ENCODE results near the gene CACNG4. TPM values are rescaled to one million over a fixed set of nuclear protein-coding genes. Genes with fewer than 3 reads are reported as not detected.

Gene CACNG4
- total RNA-seq, 1 donor from 2014 or later: 0.34 TPM

DNA sequence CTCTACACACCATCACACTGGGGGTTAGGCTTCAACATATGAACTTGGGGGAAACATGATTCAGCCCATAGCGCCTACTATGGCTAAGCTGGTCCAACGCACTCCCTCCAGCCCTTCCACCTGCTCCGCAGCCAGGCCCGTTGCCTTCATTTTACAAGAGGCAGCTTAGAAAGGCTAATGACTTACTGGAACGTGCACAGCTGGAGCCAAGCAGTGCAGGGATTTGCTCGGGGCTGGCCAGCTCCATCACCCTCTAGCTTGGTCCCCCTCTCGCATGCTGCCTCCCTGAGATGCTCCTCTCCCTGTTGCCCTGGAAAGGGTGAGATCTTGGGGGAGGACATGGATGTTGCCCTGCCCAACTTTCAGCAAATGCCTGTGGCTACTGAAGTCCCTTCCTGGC is 77.0 kb downstream of the CACNG4 start:
- Mint-ChIP-seq H3K27me3 (ENCODE audit: insufficient read depth, low read depth) (peaks cover 9% of the 10 kb centered on the region), H3K4me3 (no peak overlapping the region), H3K4me1 (peaks cover 5% of the 10 kb centered on the region), H3K27ac (no peak overlapping the region), H3K9me3 (peaks cover 3% of the 10 kb centered on the region), H3K36me3 (no peaks in the 10 kb centered on the region)
- no peaks in the 10 kb centered on the region for H3K9me3 ChIP-seq (ENCODE audit: low read depth)
- H3K79me2 ChIP-seq (ENCODE audit: low read depth): no peaks in the 10 kb centered on the region
- no peaks in the 10 kb centered on the region for H3F3A ChIP-seq (ENCODE audit: low read depth)
- H3K4me3 ChIP-seq: no peak overlapping the region
- no peak overlapping the region for H3K27ac ChIP-seq
- H3K4me1 ChIP-seq: no peaks in the 10 kb centered on the region
- no peaks in the 10 kb centered on the region for H3K36me3 ChIP-seq
- TF ChIP-seq EZH2phosphoT487 (IDR thresholded peaks at IDR 0.05) (no peak), EZH2 (IDR thresholded peaks at IDR 0.05) (no peak)
- TF ChIP-seq, protein P1, sequence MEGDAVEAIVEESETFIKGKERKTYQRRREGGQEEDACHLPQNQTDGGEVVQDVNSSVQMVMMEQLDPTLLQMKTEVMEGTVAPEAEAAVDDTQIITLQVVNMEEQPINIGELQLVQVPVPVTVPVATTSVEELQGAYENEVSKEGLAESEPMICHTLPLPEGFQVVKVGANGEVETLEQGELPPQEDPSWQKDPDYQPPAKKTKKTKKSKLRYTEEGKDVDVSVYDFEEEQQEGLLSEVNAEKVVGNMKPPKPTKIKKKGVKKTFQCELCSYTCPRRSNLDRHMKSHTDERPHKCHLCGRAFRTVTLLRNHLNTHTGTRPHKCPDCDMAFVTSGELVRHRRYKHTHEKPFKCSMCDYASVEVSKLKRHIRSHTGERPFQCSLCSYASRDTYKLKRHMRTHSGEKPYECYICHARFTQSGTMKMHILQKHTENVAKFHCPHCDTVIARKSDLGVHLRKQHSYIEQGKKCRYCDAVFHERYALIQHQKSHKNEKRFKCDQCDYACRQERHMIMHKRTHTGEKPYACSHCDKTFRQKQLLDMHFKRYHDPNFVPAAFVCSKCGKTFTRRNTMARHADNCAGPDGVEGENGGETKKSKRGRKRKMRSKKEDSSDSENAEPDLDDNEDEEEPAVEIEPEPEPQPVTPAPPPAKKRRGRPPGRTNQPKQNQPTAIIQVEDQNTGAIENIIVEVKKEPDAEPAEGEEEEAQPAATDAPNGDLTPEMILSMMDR (IDR thresholded peaks at IDR 0.05): no peak
- no peak overlapping the region for H2AFZ ChIP-seq (replicated peaks)
- no peaks in the 10 kb centered on the region for H4K20me1 ChIP-seq (ENCODE audit: low read depth)
- no peaks in the 10 kb centered on the region for H3K27me3 ChIP-seq
- no peak overlapping the region for H3K4me2 ChIP-seq
- H3K9ac ChIP-seq: no peak overlapping the region
- peak; percentile 17 for DNase-seq (ENCODE audit: low spot score)

DNA sequence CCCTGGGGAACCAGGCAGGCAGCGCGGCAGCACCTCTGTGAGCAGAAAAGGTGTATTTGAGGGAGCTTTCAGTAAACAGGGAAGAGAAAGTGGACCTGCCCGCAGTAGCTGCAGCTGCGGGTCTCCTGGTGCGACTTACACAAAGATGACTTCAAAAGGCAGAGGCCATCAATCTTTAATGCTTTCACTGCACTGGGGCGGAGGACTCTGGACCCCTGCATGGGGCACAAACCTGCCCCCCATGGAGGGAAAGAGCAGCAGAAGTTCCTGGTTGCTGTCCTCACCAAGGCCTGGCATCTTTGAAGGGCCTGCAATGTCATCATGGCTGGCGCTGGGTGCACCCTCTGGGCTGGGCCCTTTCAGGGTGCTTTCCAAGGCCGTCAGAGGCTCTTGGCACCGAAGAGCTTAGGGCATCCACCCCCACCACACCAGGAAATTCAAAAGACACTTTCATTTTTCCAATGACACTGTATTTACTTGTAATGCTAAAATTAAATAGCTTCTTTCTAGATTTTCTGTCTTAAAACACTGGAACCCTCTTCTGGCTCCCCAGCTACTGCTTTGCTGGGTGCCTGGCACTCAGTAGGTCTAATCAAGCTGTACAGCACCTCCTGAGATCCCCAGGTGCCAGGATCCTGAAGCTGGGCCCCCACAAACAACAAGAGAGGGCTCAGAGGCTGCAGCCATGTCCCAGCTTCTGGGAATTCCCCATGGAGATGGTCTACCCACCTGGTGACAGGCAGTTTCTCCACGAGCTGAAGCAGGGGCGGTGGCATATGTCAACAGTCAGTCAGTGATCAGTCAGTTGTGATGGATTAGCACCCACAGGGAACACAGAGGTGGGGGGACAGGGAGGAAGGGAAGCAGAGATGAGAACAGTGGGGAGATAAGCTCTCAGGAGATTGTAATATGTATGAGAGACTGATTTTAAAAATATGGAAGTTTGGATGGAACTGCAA is 77.7 kb downstream of the CACNG4 start:
- H3K9me3 Mint-ChIP-seq: peaks cover 8% of the 10 kb centered on the region
- Histone ChIP-seq H3K4me1 (no peaks in the 10 kb centered on the region), H3F3A (ENCODE audit: low read depth) (no peaks in the 10 kb centered on the region), H3K27me3 (no peaks in the 10 kb centered on the region), H3K27ac (no peak overlapping the region), H3K4me3 (no peak overlapping the region), H3K9ac (no peak overlapping the region), H3K36me3 (no peaks in the 10 kb centered on the region), H3K79me2 (ENCODE audit: low read depth) (no peaks in the 10 kb centered on the region), H3K4me2 (no peak overlapping the region), H2AFZ (replicated peaks) (no peak overlapping the region), H3K9me3 (ENCODE audit: low read depth) (no peaks in the 10 kb centered on the region), H4K20me1 (ENCODE audit: low read depth) (no peaks in the 10 kb centered on the region)
- H3K27ac Mint-ChIP-seq: no peak overlapping the region
- DNase-seq (ENCODE audit: low spot score): no peak
- TF ChIP-seq, protein P1 (IDR thresholded peaks at IDR 0.05): no peak
- TF ChIP-seq EZH2phosphoT487 (IDR thresholded peaks at IDR 0.05): no peak
- no peak for TF ChIP-seq EZH2 (IDR thresholded peaks at IDR 0.05)
- peaks cover 5% of the 10 kb centered on the region for H3K4me1 Mint-ChIP-seq
- H3K27me3 Mint-ChIP-seq (ENCODE audit: insufficient read depth, low read depth): peaks cover 9% of the 10 kb centered on the region
- H3K4me3 Mint-ChIP-seq: no peak overlapping the region
- no peaks in the 10 kb centered on the region for H3K36me3 Mint-ChIP-seq

DNA sequence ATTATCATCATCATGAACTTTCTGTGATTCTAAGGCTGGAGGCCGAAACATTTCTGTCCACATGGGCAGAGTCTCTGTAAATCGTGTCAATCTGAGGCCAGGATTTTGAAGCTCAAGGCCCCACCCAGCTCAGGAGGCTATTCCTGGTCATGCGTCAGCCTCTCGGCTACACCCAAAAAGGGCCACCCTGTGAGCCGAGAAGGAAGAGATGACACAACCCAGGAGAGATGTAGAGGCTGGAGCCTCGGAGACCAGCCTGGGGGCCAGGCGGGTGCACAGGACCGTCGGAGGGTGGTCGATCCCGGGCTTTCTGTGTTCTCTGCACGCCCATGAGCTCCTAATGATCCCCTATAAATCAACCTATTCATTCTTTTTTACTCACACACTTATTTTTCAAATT is 78.8 kb downstream of the CACNG4 start:
- Histone ChIP-seq H3K9me3 (ENCODE audit: low read depth) (peaks cover 5% of the 10 kb centered on the region), H3F3A (ENCODE audit: low read depth) (no peaks in the 10 kb centered on the region), H3K27ac (no peak overlapping the region), H3K27me3 (no peaks in the 10 kb centered on the region), H3K4me3 (no peak overlapping the region), H3K4me1 (no peaks in the 10 kb centered on the region), H2AFZ (replicated peaks) (no peak overlapping the region), H4K20me1 (ENCODE audit: low read depth) (no peaks in the 10 kb centered on the region), H3K4me2 (no peak overlapping the region), H3K79me2 (ENCODE audit: low read depth) (no peaks in the 10 kb centered on the region), H3K9ac (no peak overlapping the region), H3K36me3 (no peaks in the 10 kb centered on the region)
- DNase-seq (ENCODE audit: low spot score): no peak
- H3K9me3 Mint-ChIP-seq: peaks cover 16% of the 10 kb centered on the region
- no peak overlapping the region for H3K27ac Mint-ChIP-seq
- H3K4me1 Mint-ChIP-seq: peaks cover 5% of the 10 kb centered on the region
- H3K27me3 Mint-ChIP-seq (ENCODE audit: insufficient read depth, low read depth): peaks cover 5% of the 10 kb centered on the region
- H3K36me3 Mint-ChIP-seq: no peaks in the 10 kb centered on the region
- no peak overlapping the region for H3K4me3 Mint-ChIP-seq
- TF ChIP-seq, protein P1 (IDR thresholded peaks at IDR 0.05): no peak
- TF ChIP-seq EZH2phosphoT487 (IDR thresholded peaks at IDR 0.05): no peak
- TF ChIP-seq EZH2 (IDR thresholded peaks at IDR 0.05): no peak
